Measurements from ENCODE around the gene RAB5IF. TPM values are rescaled to one million over a fixed set of nuclear protein-coding genes. Genes with fewer than 3 reads are reported as not detected.
A peak's percentile ranks its signal among the peaks of the same experiment; 100 is the strongest.

RAB5IF gene
- total and polyA plus RNA-seq, 7 experiments from 2014 or later, result 47.9 to 153 (median 93.9) TPM

GRCh38 chr20:36574366-36575135, 31.0 kb upstream of the RAB5IF start:
- Mint-ChIP-seq H3K4me1 (peaks cover 27 to 50% (median 40%) of the 10 kb centered on the region in 7 donors), H3K27ac (peak overlapping the region; percentile 80 to 99 (median 95)), H3K36me3 (peaks cover 0 to 17% (median 0%) of the 10 kb centered on the region in 5 donors), H3K9me3 (peaks cover 0 to 6% (median 0%) of the 10 kb centered on the region in 11 donors), H3K27me3 (no peaks in the 10 kb centered on the region), H3K4me3 (peak overlapping the region; percentile 88 to 97 (median 90))
- ATAC-seq (peak; percentile 9), DNase-seq (peak; percentile 34 to 68 (median 61))
- H3K27me3 ChIP-seq (ENCODE audit: control insufficient read depth in 2 of 2, insufficient read depth in 2 of 2, low read length in 2 of 2), result no peaks in the 10 kb centered on the region
- POLR2A ChIA-PET, result interaction anchor here (0.6 to 9.3 kb wide), 7 partner anchors 9 to 617 kb away, joined by 3 to 123 read pairs (median 7); partner anchors contain the start of gene RAB5IF
- peak overlapping the region; percentile 70 for H3K4me3 ChIP-seq (ENCODE audit: low read length)
- H3K27ac ChIP-seq (ENCODE audit: low read depth, low read length), result peak overlapping the region; percentile 100
- H3K4me1 ChIP-seq (ENCODE audit: control insufficient read depth in 2 of 2, insufficient read depth in 2 of 2, low read length in 2 of 2), result peaks cover 13 to 34% of the 10 kb centered on the region in 2 donors
- peaks cover 0 to 17% (median 0%) of the 10 kb centered on the region in 3 experiments for H3K36me3 ChIP-seq (ENCODE audit: control insufficient read depth in 2 of 3, insufficient read depth in 3 of 3, low read length in 3 of 3)
- intact Hi-C loops (cut with micrococcal nuclease), result loop anchor here (1.0 to 10.0 kb wide), 3 partner anchors 8 to 1480 kb away; partner anchors contain the start of gene TRPC4AP (in 1 of the 2)
- CTCF ChIA-PET, result interaction anchor here (0.7 to 3.2 kb wide), 5 partner anchors 14 to 30 kb away, joined by 3 to 24 read pairs (median 4); partner anchors contain the start of gene RAB5IF
- H3K9me3 ChIP-seq (ENCODE audit: control insufficient read depth in 2 of 3, low read length in 3 of 3), result no peaks in the 10 kb centered on the region

GRCh38 chr20:36576081-36576445, 29.5 kb upstream of the RAB5IF start:
- H3K27ac Mint-ChIP-seq, result peak overlapping the region; percentile 80 to 99 (median 95)
- intact Hi-C loops (cut with micrococcal nuclease), result loop anchor here in 1 of 2 donors (10.0 kb wide), 1 partner anchor 1481 kb away; the partner anchor contains the start of gene TRPC4AP
- no peaks in the 10 kb centered on the region for H3K27me3 Mint-ChIP-seq

GRCh38 chr20:36578356-36579041, 27.1 kb upstream of the RAB5IF start:
- ChIA-PET POLR2A (interaction anchor here (0.6 to 3.8 kb wide), 4 partner anchors 9 to 27 kb away, joined by 3 to 13 read pairs (median 5); partner anchors contain the start of gene RAB5IF), CTCF (interaction anchor here (0.7 kb wide), 1 partner anchor 12 kb away, joined by 3 read pairs; no protein-coding TSS in a partner anchor)
- H3K4me1 Mint-ChIP-seq, result peaks cover 22 to 50% (median 38%) of the 10 kb centered on the region in 7 donors
- no peaks in the 10 kb centered on the region for H3K27me3 ChIP-seq (ENCODE audit: control insufficient read depth in 2 of 2, insufficient read depth in 2 of 2, low read length in 2 of 2)
- intact Hi-C loops (cut with micrococcal nuclease), result loop anchor here in 1 of 2 donors (10.0 kb wide), 1 partner anchor 1484 kb away; the partner anchor contains the start of gene TRPC4AP
- DNase-seq (no peak), ATAC-seq (no peak)
- H3K4me1 ChIP-seq (ENCODE audit: control insufficient read depth in 2 of 2, insufficient read depth in 2 of 2, low read length in 2 of 2), result peaks cover 8 to 27% of the 10 kb centered on the region in 2 donors
- no peaks in the 10 kb centered on the region for H3K27me3 Mint-ChIP-seq
- H3K9me3 Mint-ChIP-seq, result peaks cover 0 to 4% (median 0%) of the 10 kb centered on the region in 11 donors
- H3K4me3 ChIP-seq (ENCODE audit: low read length), result no peak overlapping the region
- peaks cover 4 to 32% (median 14%) of the 10 kb centered on the region in 5 donors for H3K36me3 Mint-ChIP-seq
- no peaks in the 10 kb centered on the region for H3K9me3 ChIP-seq (ENCODE audit: control insufficient read depth in 2 of 3, low read length in 3 of 3)
- H3K27ac Mint-ChIP-seq, result peak overlapping the region in 4 of 9 donors; percentile 25 to 48 (median 32)
- H3K27ac ChIP-seq (ENCODE audit: low read depth, low read length), result no peak overlapping the region
- no peak overlapping the region for H3K4me3 Mint-ChIP-seq
- peaks cover 6 to 49% (median 9%) of the 10 kb centered on the region in 3 experiments for H3K36me3 ChIP-seq (ENCODE audit: control insufficient read depth in 2 of 3, insufficient read depth in 3 of 3, low read length in 3 of 3)

More at GRCh38 chr20:36576081-36576445, 29.5 kb upstream of the RAB5IF start:
- Histone ChIP-seq H3K36me3 (ENCODE audit: control insufficient read depth in 2 of 3, insufficient read depth in 3 of 3, low read length in 3 of 3) (peaks cover 6 to 31% (median 9%) of the 10 kb centered on the region in 3 experiments), H3K4me1 (ENCODE audit: control insufficient read depth in 2 of 2, insufficient read depth in 2 of 2, low read length in 2 of 2) (peaks cover 13 to 34% of the 10 kb centered on the region in 2 donors), H3K27me3 (ENCODE audit: control insufficient read depth in 2 of 2, insufficient read depth in 2 of 2, low read length in 2 of 2) (no peaks in the 10 kb centered on the region), H3K9me3 (ENCODE audit: control insufficient read depth in 2 of 3, low read length in 3 of 3) (no peaks in the 10 kb centered on the region), H3K4me3 (ENCODE audit: low read length) (no peak overlapping the region), H3K27ac (ENCODE audit: low read depth, low read length) (no peak overlapping the region)
- peaks cover 4 to 24% (median 8%) of the 10 kb centered on the region in 5 donors for H3K36me3 Mint-ChIP-seq
- H3K9me3 Mint-ChIP-seq, result peaks cover 0 to 6% (median 0%) of the 10 kb centered on the region in 11 donors
- peak overlapping the region; percentile 88 to 97 (median 90) for H3K4me3 Mint-ChIP-seq
- H3K4me1 Mint-ChIP-seq, result peaks cover 30 to 58% (median 43%) of the 10 kb centered on the region in 7 donors
- ChIA-PET CTCF (interaction anchor here (0.6 to 3.2 kb wide), 5 partner anchors 16 to 240 kb away, joined by 3 to 24 read pairs (median 4); partner anchors contain the start of gene RAB5IF), POLR2A (interaction anchor here (1.0 to 7.4 kb wide), 3 partner anchors 19 to 70 kb away, joined by 4 to 123 read pairs (median 13); partner anchors contain the start of genes RAB5IF and SLA2)
- ATAC-seq, result no peak
- no peak for DNase-seq

GRCh38 chr20:36579996-36580545, 25.5 kb upstream of the RAB5IF start:
- H3K27ac ChIP-seq (ENCODE audit: low read depth, low read length), result no peak overlapping the region
- POLR2A ChIA-PET, result no interaction called here
- no peaks in the 10 kb centered on the region for H3K27me3 ChIP-seq (ENCODE audit: control insufficient read depth in 2 of 2, insufficient read depth in 2 of 2, low read length in 2 of 2)
- peaks cover 5 to 24% of the 10 kb centered on the region in 2 donors for H3K4me1 ChIP-seq (ENCODE audit: control insufficient read depth in 2 of 2, insufficient read depth in 2 of 2, low read length in 2 of 2)
- peak overlapping the region in 2 of 10 donors; percentile 23 to 42 for H3K4me3 Mint-ChIP-seq
- H3K4me3 ChIP-seq (ENCODE audit: low read length), result no peak overlapping the region
- H3K9me3 Mint-ChIP-seq, result no peaks in the 10 kb centered on the region
- no peaks in the 10 kb centered on the region for H3K27me3 Mint-ChIP-seq
- peaks cover 19 to 44% (median 33%) of the 10 kb centered on the region in 7 donors for H3K4me1 Mint-ChIP-seq
- H3K9me3 ChIP-seq (ENCODE audit: control insufficient read depth in 2 of 3, low read length in 3 of 3), result no peaks in the 10 kb centered on the region
- peak overlapping the region in 8 of 9 donors; percentile 20 to 86 (median 72) for H3K27ac Mint-ChIP-seq
- intact Hi-C loops (cut with micrococcal nuclease), result loop anchor here in 1 of 2 donors (10.0 kb wide), 1 partner anchor 1485 kb away; the partner anchor contains the start of gene TRPC4AP
- peaks cover 4 to 32% (median 14%) of the 10 kb centered on the region in 5 donors for H3K36me3 Mint-ChIP-seq
- DNase-seq, result no peak
- CTCF ChIA-PET, result interaction anchor here (2.6 kb wide), 1 partner anchor 10 kb away, joined by 10 read pairs; no protein-coding TSS in a partner anchor
- ATAC-seq, result no peak
- H3K36me3 ChIP-seq (ENCODE audit: control insufficient read depth in 2 of 3, insufficient read depth in 3 of 3, low read length in 3 of 3), result peaks cover 6 to 49% (median 9%) of the 10 kb centered on the region in 3 experiments

- H3K4me1 ChIP-seq (ENCODE audit: control insufficient read depth in 2 of 2, insufficient read depth in 2 of 2, low read length in 2 of 2), result peaks cover 0 to 8% of the 10 kb centered on the region in 2 donors
- H3K36me3 Mint-ChIP-seq, result peaks cover 4 to 28% (median 14%) of the 10 kb centered on the region in 5 donors
- no peak overlapping the region for H3K4me3 ChIP-seq (ENCODE audit: low read length)
- H3K27me3 ChIP-seq (ENCODE audit: control insufficient read depth in 2 of 2, insufficient read depth in 2 of 2, low read length in 2 of 2), result no peaks in the 10 kb centered on the region
- H3K9me3 ChIP-seq (ENCODE audit: control insufficient read depth in 2 of 3, low read length in 3 of 3), result no peaks in the 10 kb centered on the region
- peaks cover 6 to 59% (median 9%) of the 10 kb centered on the region in 3 experiments for H3K36me3 ChIP-seq (ENCODE audit: control insufficient read depth in 2 of 3, insufficient read depth in 3 of 3, low read length in 3 of 3)
- ATAC-seq (peak; percentile 64), DNase-seq (peak in 4 of 9 donors; percentile 21 to 43 (median 32))
- H3K9me3 Mint-ChIP-seq, result no peaks in the 10 kb centered on the region
- ChIA-PET POLR2A (interaction anchor here (2.0 kb wide), 1 partner anchor 9 kb away, joined by 6 read pairs; the partner anchor contains the start of gene TGIF2), CTCF (no interaction called here)
- H3K27ac Mint-ChIP-seq, result peak overlapping the region; percentile 65 to 85 (median 79)
- peaks cover 15 to 34% (median 24%) of the 10 kb centered on the region in 7 donors for H3K4me1 Mint-ChIP-seq
- H3K27me3 Mint-ChIP-seq, result no peaks in the 10 kb centered on the region
- H3K27ac ChIP-seq (ENCODE audit: low read depth, low read length), result peak overlapping the region; percentile 21
- intact Hi-C loops (cut with micrococcal nuclease), result loop anchor here in 1 of 2 donors (1.0 kb wide), 1 partner anchor 8 kb away; no protein-coding TSS in a partner anchor
- peak overlapping the region in 4 of 10 donors; percentile 14 to 49 (median 28) for H3K4me3 Mint-ChIP-seq
Measured at GRCh38 chr20:36582322-36582721, 23.3 kb upstream of the RAB5IF start.

Data from naive thymus-derived CD4-positive, alpha-beta T cell (primary cell).